H1 (cell line): ENCODE data around the gene MARCHF3. TPM values are rescaled to one million over a fixed set of nuclear protein-coding genes. Genes with fewer than 3 reads are reported as not detected.

ENCODE experiments used
- CTCF ChIA-PET: fragments of 300-600 bp; sonication (Branson Sonifier 250); formaldehyde crosslinking; loops from one replicate; lab custom pipeline; 2021; ENCODE audit not compliant: partially characterized antibody; lab: Charles Lee
- POLR2A ChIA-PET: fragments of 300-600 bp; sonication (Branson Sonifier 250); formaldehyde crosslinking; loops from one replicate; lab custom pipeline; 2021; ENCODE audit warnings: inconsistent platforms; ENCODE audit not compliant: partially characterized antibody; lab: Charles Lee
- DNase-seq, 2 experiments: peaks; one replicate each; pipeline versions ENCODE4 v3.0.0 to v3.0.0-alpha.2; 2010 to 2022; ENCODE audit warnings: low spot score in 2 of 2, low read depth in 1 of 2, mixed read lengths in 1 of 2
- FAIRE-seq: peaks from 2 replicates; lab custom pipeline; 2011; peaks lifted over from hg19 to GRCh38; lab: Jason Lieb, UNC
- H2AFZ ChIP-seq: 2 replicates; pipeline ENCODE4 v1.8.1; 2012; ENCODE audit warnings: low read length, inconsistent platforms
- H2AK5ac ChIP-seq: 2 replicates; pipeline ENCODE4 v1.6.1; 2013; ENCODE audit warnings: low read depth, low read length
- H2BK120ac ChIP-seq: replicated peaks from 2 replicates; pipeline ENCODE3; 2013; ENCODE audit warnings: low read depth, low read length, inconsistent platforms
- H2BK12ac ChIP-seq: 2 replicates; pipeline ENCODE4 v1.6.1; 2013; ENCODE audit warnings: low read depth, low read length
- H2BK15ac ChIP-seq: 2 replicates; pipeline ENCODE4 v1.6.1; 2013; ENCODE audit warnings: low read length
- H2BK20ac ChIP-seq: 2 replicates; pipeline ENCODE4 v1.6.1; 2013; ENCODE audit warnings: low read length
- H2BK5ac ChIP-seq: 2 replicates; pipeline ENCODE4 v1.6.1; 2013; ENCODE audit warnings: low read depth, low read length
- H3K14ac ChIP-seq: 2 replicates; pipeline ENCODE4 v1.6.1; 2013; ENCODE audit warnings: inconsistent platforms; ENCODE audit not compliant: insufficient read length
- H3K18ac ChIP-seq: 2 replicates; pipeline ENCODE4 v1.6.1; 2013; ENCODE audit warnings: low read length; ENCODE audit errors: extremely low read depth
- H3K23ac ChIP-seq: 2 replicates; pipeline ENCODE4 v1.6.1; 2013; ENCODE audit warnings: inconsistent platforms; ENCODE audit not compliant: insufficient read length
- H3K23me2 ChIP-seq: 2 replicates; pipeline ENCODE4 v1.6.1; 2013; ENCODE audit warnings: low read depth, low read length
- H3K27ac ChIP-seq: 2 replicates; pipeline ENCODE4 v1.6.1; 2011; ENCODE audit warnings: low read depth, low read length, inconsistent platforms
- H3K27me3 ChIP-seq, 4 experiments: replicated peaks in 1 of 4; 1 replicate in 1 of 4; 2 replicates in 3 of 4; pipeline versions ENCODE4 v1.6.1 to v1.8.1; 2011 to 2013; ENCODE audit warnings: low read length in 3 of 4, mild to moderate bottlenecking in 3 of 4, inconsistent platforms in 2 of 4, mixed read lengths in 2 of 4, moderate library complexity in 1 of 4; ENCODE audit not compliant: control insufficient read depth in 3 of 4, insufficient read depth in 3 of 4; ENCODE audit errors: extremely low read depth in 1 of 4
- H3K36me3 ChIP-seq, 4 experiments: 2 replicates each; pipeline versions ENCODE4 v1.6.1 to v1.8.1; 2011 to 2013; ENCODE audit warnings: mild to moderate bottlenecking in 4 of 4, low read length in 3 of 4, moderate library complexity in 2 of 4, control low read depth in 1 of 4, inconsistent platforms in 1 of 4; ENCODE audit not compliant: insufficient read depth in 4 of 4, control insufficient read depth in 2 of 4
- H3K4ac ChIP-seq: replicated peaks from 2 replicates; pipeline ENCODE3; 2013; ENCODE audit warnings: low read length, low read depth, mixed read lengths, inconsistent platforms; ENCODE audit not compliant: insufficient read length
- H3K4me1 ChIP-seq, 4 experiments: replicated peaks in 1 of 4; 1 replicate in 1 of 4; 2 replicates in 3 of 4; pipeline versions ENCODE4 v1.6.1 to v1.8.1; 2011 to 2013; ENCODE audit warnings: low read length in 3 of 4, inconsistent platforms in 2 of 4, mixed read lengths in 1 of 4; ENCODE audit not compliant: insufficient read depth in 4 of 4, control insufficient read depth in 3 of 4
- H3K4me2 ChIP-seq, 2 experiments: 2 replicates each; pipeline versions ENCODE4 v1.6.1 to v1.8.1; 2011 to 2013; ENCODE audit warnings: low read depth in 2 of 2, low read length in 2 of 2, control low read depth in 1 of 2, inconsistent platforms in 1 of 2, mild to moderate bottlenecking in 1 of 2; ENCODE audit not compliant: insufficient read depth in 1 of 2
- H3K4me3 ChIP-seq, 4 experiments: fragments of 200-600, 300-600 bp in 1 of 4; sonication (generic), shearing (Covaris generic), sonication (Bioruptor Twin) in 1 of 4; 2 replicates each; pipeline versions ENCODE4 v1.5.1 to v1.8.1; 2011 to 2016; ENCODE audit warnings: low read length in 4 of 4, low read depth in 3 of 4, control low read depth in 2 of 4, inconsistent platforms in 2 of 4, mild to moderate bottlenecking in 2 of 4, mixed read lengths in 1 of 4, moderate library complexity in 1 of 4; ENCODE audit not compliant: insufficient read depth in 2 of 4; ENCODE audit errors: extremely low read depth in 1 of 4
- H3K56ac ChIP-seq: replicated peaks from 2 replicates; pipeline ENCODE3; 2013; ENCODE audit warnings: low read depth, mild to moderate bottlenecking, mixed read lengths, low read length, inconsistent platforms; ENCODE audit not compliant: insufficient read length
- H3K79me1 ChIP-seq: 2 replicates; pipeline ENCODE4 v1.6.1; 2013; ENCODE audit warnings: low read depth, low read length, control low read depth
- H3K79me2 ChIP-seq, 2 experiments: 2 replicates each; pipeline versions ENCODE4 v1.6.1 to v1.8.1; 2012 to 2013; ENCODE audit warnings: low read length in 2 of 2, mild to moderate bottlenecking in 2 of 2, inconsistent platforms in 1 of 2; ENCODE audit not compliant: insufficient read depth in 2 of 2, control insufficient read depth in 1 of 2
- H3K9ac ChIP-seq, 4 experiments: replicated peaks in 1 of 4; 1 replicate in 1 of 4; 2 replicates in 3 of 4; pipeline versions ENCODE4 v1.6.1 to v1.8.1; 2011 to 2013; ENCODE audit warnings: low read depth in 3 of 4, low read length in 3 of 4, control low read depth in 2 of 4, mild to moderate bottlenecking in 2 of 4, moderate library complexity in 2 of 4, inconsistent platforms in 1 of 4; ENCODE audit errors: extremely low read depth in 1 of 4
- H3K9me3 ChIP-seq, 2 experiments: 2 replicates each; pipeline versions ENCODE4 v1.6.1 to v1.8.1; 2012 to 2013; ENCODE audit warnings: mild to moderate bottlenecking in 2 of 2, moderate library complexity in 2 of 2, control low read depth in 1 of 2, inconsistent platforms in 1 of 2, low read depth in 1 of 2, low read length in 1 of 2, mixed read lengths in 1 of 2; ENCODE audit not compliant: insufficient read depth in 2 of 2
- H4K20me1 ChIP-seq, 2 experiments: replicated peaks in 1 of 2; 2 replicates each; pipeline versions ENCODE3 to v1.8.1; 2011 to 2013; ENCODE audit warnings: inconsistent platforms in 2 of 2, low read length in 2 of 2, mild to moderate bottlenecking in 1 of 2; ENCODE audit not compliant: insufficient read depth in 2 of 2, control insufficient read depth in 1 of 2
- H4K5ac ChIP-seq: 2 replicates; pipeline ENCODE4 v1.6.1; 2013; ENCODE audit warnings: low read length, low read depth, mixed read lengths, inconsistent platforms; ENCODE audit not compliant: insufficient read length
- H4K8ac ChIP-seq: 2 replicates; pipeline ENCODE4 v1.8.0; 2013; ENCODE audit warnings: mild to moderate bottlenecking, moderate library complexity, low read length, inconsistent platforms; ENCODE audit not compliant: insufficient read depth; ENCODE audit errors: extremely low read depth
- H4K91ac ChIP-seq: replicated peaks from 2 replicates; pipeline ENCODE3; 2013; ENCODE audit warnings: low read length, mixed read lengths, inconsistent platforms; ENCODE audit not compliant: insufficient read length
- ATF2 ChIP-seq: IDR thresholded peaks from 2 replicates; pipeline ENCODE4 v1.6.1; 2012; ENCODE audit warnings: low read length, inconsistent platforms
- GABPA ChIP-seq: IDR thresholded peaks from 2 replicates; pipeline ENCODE4 v1.6.1; 2011; ENCODE audit warnings: mild to moderate bottlenecking, low read length, moderate library complexity, borderline replicate concordance; ENCODE audit not compliant: insufficient read depth
- GTF2F1 ChIP-seq: IDR thresholded peaks from 2 replicates; pipeline ENCODE4 v1.6.1; 2012; ENCODE audit warnings: low read depth, low read length, improper control_type of control experiment, borderline replicate concordance
- JUND ChIP-seq: IDR thresholded peaks from 2 replicates; pipeline ENCODE4 v1.6.1; 2011; ENCODE audit warnings: mild to moderate bottlenecking, improper control_type of control experiment, low read length
- NRF1 ChIP-seq: IDR thresholded peaks from 2 replicates; pipeline ENCODE4 v1.6.1; 2011; ENCODE audit warnings: mild to moderate bottlenecking, low read depth, low read length, improper control_type of control experiment
- TCF12 ChIP-seq: IDR thresholded peaks from 2 replicates; pipeline ENCODE4 v1.6.1; 2011; ENCODE audit warnings: low read depth, mild to moderate bottlenecking, low read length
- WGBS, 2 experiments: shearing (Covaris generic) in 1 of 2; methylation state at CpG; one replicate each; pipeline versions ENCODE4 v1.1.6 to v1.1.7; 2013 to 2015; ENCODE audit warnings: low lambda C conversion rate in 2 of 2, mixed read lengths in 2 of 2, inconsistent platforms in 1 of 2, low coverage in 1 of 2, missing lambda C conversion rate in 1 of 2; ENCODE audit not compliant: insufficient replicate concordance in 2 of 2, insufficient coverage in 1 of 2, insufficient read length in 1 of 2; ENCODE audit errors: extremely low coverage in 1 of 2, missing lambda C conversion rate in 1 of 2; 5-methylcytosine and 5-hydroxymethylcytosine counted together
- polyA plus RNA-seq, 7 experiments: library from polyadenylated mRNA; depleted of rRNA in 3 of 7; stranded (reverse) in 5 of 7; unstranded in 2 of 7; fragments of >200 nt in 5 of 7; fragments of 200-250 nt in 2 of 7; gene quantifications; 1 replicate in 5 of 7; 2 replicates in 1 of 7; 4 replicates in 1 of 7; pipeline versions ENCODE4 v1.2.1 to v1.2.3, GENCODE V29; 2011 to 2013; ENCODE audit warnings: missing spikeins in 2 of 7, mixed read lengths in 2 of 7
- total RNA-seq: library from RNA; stranded (reverse); fragmentation: NEBNext Ultra II Directional; extraction: Animal tissue kit (Norgen Biotek cat#: 25700); gene quantifications from 2 replicates; pipeline ENCODE4 v1.2.1, GENCODE V29; 2021

Gene MARCHF3
- total and polyA plus RNA-seq, 2 of the 8 experiments (the other 6 are each of a cell fraction or from before 2014, with no cell fraction given) = 12.0 to 16.9 TPM

GRCh38 chr5:127061537-127061936 lies 31.2 kb upstream of the MARCHF3 start:
- no peak for FAIRE-seq
- no peak overlapping the region for H4K5ac ChIP-seq
- TF ChIP-seq JUND = no peak
- TF ChIP-seq GABPA = no peak
- TF ChIP-seq GTF2F1 = no peak
- TF ChIP-seq NRF1 = no peak
- no peak for TF ChIP-seq TCF12
- TF ChIP-seq ATF2 = no peak
- TF ChIP-seq, all 59 proteins: peak for 0
- H3K9me3 ChIP-seq = no peaks in the 10 kb centered on the region
- H3K56ac ChIP-seq = no peak overlapping the region
- H3K9ac ChIP-seq = no peak overlapping the region
- no peaks in the 10 kb centered on the region for H3K4me1 ChIP-seq
- H3K79me1 ChIP-seq = no peaks in the 10 kb centered on the region
- no peaks in the 10 kb centered on the region for H3K27me3 ChIP-seq
- H4K91ac ChIP-seq = no peak overlapping the region
- no peak overlapping the region for H2BK120ac ChIP-seq
- no peak overlapping the region for H2AK5ac ChIP-seq
- CTCF ChIA-PET = no interaction called here
- no peaks in the 10 kb centered on the region for H3K79me2 ChIP-seq
- H3K23me2 ChIP-seq = no peaks in the 10 kb centered on the region
- no peak overlapping the region for H3K27ac ChIP-seq
- H2BK20ac ChIP-seq = no peak overlapping the region
- no peak overlapping the region for H3K4ac ChIP-seq
- H2BK15ac ChIP-seq = no peak overlapping the region
- H4K20me1 ChIP-seq = no peaks in the 10 kb centered on the region
- no peak overlapping the region for H3K4me3 ChIP-seq
- no peak overlapping the region for H4K8ac ChIP-seq
- no peak overlapping the region for H2BK5ac ChIP-seq
- H3K36me3 ChIP-seq = no peaks in the 10 kb centered on the region
- WGBS, 2 experiments = 96% methylated on average over 1 of the region's 1 CpG; no CpG with 5 or more reads in 1 of the 2 experiments
- H2AFZ ChIP-seq = no peak overlapping the region
- H3K18ac ChIP-seq = no peak overlapping the region
- no peak overlapping the region for H2BK12ac ChIP-seq
- H3K14ac ChIP-seq = no peak overlapping the region
- H3K23ac ChIP-seq = no peak overlapping the region
- H3K4me2 ChIP-seq = no peak overlapping the region
- POLR2A ChIA-PET = no interaction called here
- DNase-seq = no peak
